Rectal smooth muscle tissue (tissue), 1 donor: ENCODE results near the gene KCTD10.
A peak's percentile ranks its signal among the peaks of the same experiment; 100 is the strongest.

Source experiments
- H3K27ac ChIP-seq: one replicate; pipeline ENCODE4 v1.7.0; 2013; ENCODE audit warnings: low read depth, low read length, inconsistent platforms
- H3K27me3 ChIP-seq: one replicate; pipeline ENCODE4 v1.7.0; 2013; ENCODE audit warnings: low read length; ENCODE audit not compliant: control insufficient read depth, insufficient read depth
- H3K36me3 ChIP-seq: one replicate; pipeline ENCODE4 v1.7.0; 2013; ENCODE audit warnings: low read length; ENCODE audit not compliant: control insufficient read depth, insufficient read depth
- H3K4me1 ChIP-seq: one replicate; pipeline ENCODE4 v1.7.0; 2013; ENCODE audit warnings: low read length; ENCODE audit not compliant: control insufficient read depth, insufficient read depth
- H3K4me3 ChIP-seq: one replicate; pipeline ENCODE4 v1.7.0; 2013; ENCODE audit warnings: low read length
- H3K9ac ChIP-seq: one replicate; pipeline ENCODE4 v1.7.0; 2013; ENCODE audit warnings: low read length

KCTD10 gene

DNA sequence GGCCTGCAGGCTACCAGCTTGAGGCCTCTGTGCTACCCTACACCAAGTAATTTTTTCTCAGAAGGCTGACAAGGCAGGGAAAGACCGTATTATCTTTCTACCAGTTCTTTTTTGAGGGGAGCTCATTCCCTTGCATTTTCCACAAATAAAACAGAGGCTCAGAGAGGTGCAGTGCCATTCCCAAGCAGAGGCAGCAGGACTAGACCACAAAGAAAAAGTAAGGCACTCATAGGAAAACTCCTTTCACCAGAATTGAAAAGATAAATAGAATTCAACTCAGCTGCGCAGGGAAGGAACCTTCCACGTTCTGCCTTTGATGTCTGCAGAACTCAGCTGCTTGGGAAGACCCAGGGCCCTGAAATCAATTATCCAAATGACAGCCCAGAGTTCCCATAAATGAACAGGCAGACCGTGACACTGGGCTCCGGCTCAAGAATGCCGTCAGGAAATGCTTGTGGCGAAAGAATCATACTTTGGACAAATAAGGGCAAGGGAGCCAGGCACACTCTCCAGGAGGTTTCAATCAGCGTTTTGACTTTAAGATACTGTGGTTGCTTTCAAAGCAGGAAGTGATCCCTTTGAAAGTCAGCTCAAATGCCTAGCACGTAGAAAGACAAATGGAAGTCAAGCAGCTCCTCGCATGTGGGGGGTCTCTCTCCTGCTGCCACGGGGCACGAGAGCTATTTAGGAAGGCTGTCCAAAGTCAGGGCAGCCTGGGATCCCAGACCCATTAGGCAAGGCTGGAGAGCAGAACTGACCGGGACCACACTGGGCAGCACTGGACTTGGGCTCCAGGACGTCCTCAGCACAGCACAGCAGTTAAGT lies 14.0 kb downstream of the KCTD10 start:
- H3K4me3 ChIP-seq, result peak overlapping the region; percentile 20
- H3K27ac ChIP-seq, result peak overlapping the region; percentile 97
- H3K36me3 ChIP-seq, result peaks cover 3% of the 10 kb centered on the region
- H3K9ac ChIP-seq, result peak overlapping the region; percentile 19
- no peaks in the 10 kb centered on the region for H3K27me3 ChIP-seq
- H3K4me1 ChIP-seq, result peaks cover 93% of the 10 kb centered on the region

DNA sequence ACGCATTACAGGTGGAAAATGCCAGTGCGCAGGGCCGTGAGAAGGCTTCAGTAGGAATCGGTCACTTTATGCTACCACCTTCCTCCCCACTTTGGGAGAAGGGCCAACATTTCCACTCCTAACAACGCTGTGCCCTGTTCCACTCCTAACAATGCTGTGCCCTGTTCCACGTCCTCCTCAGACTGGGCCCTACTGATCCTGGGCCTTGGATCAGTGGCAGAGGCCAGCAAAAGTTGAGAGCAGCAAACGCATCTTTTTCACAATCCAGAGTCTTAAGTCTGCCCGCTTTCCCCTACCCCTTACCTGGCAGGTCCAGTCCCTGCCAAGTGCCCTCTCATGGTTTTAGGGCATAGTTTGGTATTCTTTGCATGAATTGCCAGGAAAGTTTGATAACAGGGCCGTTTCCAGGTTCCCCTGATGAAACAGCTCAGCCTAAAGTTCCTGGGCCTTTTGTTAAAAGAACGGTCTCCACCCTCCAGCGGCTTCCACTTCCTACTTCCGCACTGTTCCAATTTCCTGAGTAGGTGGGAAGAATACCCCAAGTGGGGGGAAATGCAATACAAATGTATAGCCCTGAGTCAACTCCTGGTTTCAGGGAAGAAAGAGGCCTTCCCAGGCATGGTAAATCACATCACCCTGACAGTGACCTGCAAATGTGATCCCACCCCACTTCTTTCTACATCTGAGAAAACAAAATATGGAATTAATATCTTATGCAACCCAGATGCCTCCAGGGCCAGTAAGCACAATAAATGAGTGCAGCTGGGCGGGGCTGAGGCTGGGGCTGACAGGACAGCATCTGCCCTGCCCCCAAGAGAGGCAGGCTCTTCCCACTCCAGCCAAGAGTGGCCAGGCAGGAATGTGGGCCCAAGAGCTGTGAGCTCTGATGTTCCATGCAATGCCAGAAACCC lies 15.0 kb downstream of the KCTD10 start:
- peaks cover 95% of the 10 kb centered on the region for H3K4me1 ChIP-seq
- H3K36me3 ChIP-seq, result peaks cover 7% of the 10 kb centered on the region
- H3K27ac ChIP-seq, result peak overlapping the region; percentile 97

GRCh38 chr12:109461049-109461845 lies 15.9 kb downstream of the KCTD10 start:
- Histone ChIP-seq H3K27me3 (no peaks in the 10 kb centered on the region), H3K9ac (no peak overlapping the region), H3K36me3 (peaks cover 14% of the 10 kb centered on the region), H3K27ac (peak overlapping the region; percentile 97), H3K4me1 (peaks cover 95% of the 10 kb centered on the region), H3K4me3 (peak overlapping the region; percentile 31)

More for the DNA sequence above, 15.0 kb downstream of the KCTD10 start:
- peak overlapping the region; percentile 17 for H3K4me3 ChIP-seq
- H3K9ac ChIP-seq, result no peak overlapping the region
- H3K27me3 ChIP-seq, result no peaks in the 10 kb centered on the region

- Histone ChIP-seq H3K9ac (no peak overlapping the region), H3K4me1 (peaks cover 92% of the 10 kb centered on the region), H3K27me3 (no peaks in the 10 kb centered on the region), H3K27ac (peak overlapping the region; percentile 97), H3K4me3 (peak overlapping the region; percentile 31), H3K36me3 (peaks cover 21% of the 10 kb centered on the region)
Observed at GRCh38 chr12:109460538-109460937, 16.6 kb downstream of the KCTD10 start.

DNA sequence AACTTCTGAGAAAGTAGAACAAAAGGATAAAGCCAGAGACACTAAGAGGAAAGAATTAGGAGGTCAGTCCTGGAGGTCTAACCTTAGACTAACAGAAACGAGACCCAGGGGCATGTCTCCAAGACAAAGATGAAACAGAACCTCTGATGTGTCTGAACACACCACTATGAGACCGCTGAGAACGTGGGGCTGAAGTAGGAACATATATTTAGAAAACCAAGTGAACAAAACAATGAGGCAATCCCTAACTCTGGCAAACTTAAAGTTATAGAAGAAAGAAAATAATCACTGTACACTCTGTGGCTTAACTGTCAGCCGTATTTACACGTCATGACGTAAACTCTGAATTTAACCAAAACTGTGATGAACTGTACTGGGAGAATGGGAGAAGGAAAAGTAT lies 17.9 kb downstream of the KCTD10 start:
- Histone ChIP-seq H3K27ac (peak overlapping the region; percentile 97), H3K27me3 (no peaks in the 10 kb centered on the region), H3K36me3 (peaks cover 30% of the 10 kb centered on the region), H3K9ac (no peak overlapping the region), H3K4me1 (peaks cover 83% of the 10 kb centered on the region), H3K4me3 (no peak overlapping the region)

- peaks cover 79% of the 10 kb centered on the region for H3K4me1 ChIP-seq
- no peaks in the 10 kb centered on the region for H3K27me3 ChIP-seq
- peak overlapping the region; percentile 97 for H3K27ac ChIP-seq
- peaks cover 35% of the 10 kb centered on the region for H3K36me3 ChIP-seq
- no peak overlapping the region for H3K9ac ChIP-seq
- H3K4me3 ChIP-seq, result no peak overlapping the region
Observed at GRCh38 chr12:109458771-109459208, 18.3 kb downstream of the KCTD10 start.

DNA sequence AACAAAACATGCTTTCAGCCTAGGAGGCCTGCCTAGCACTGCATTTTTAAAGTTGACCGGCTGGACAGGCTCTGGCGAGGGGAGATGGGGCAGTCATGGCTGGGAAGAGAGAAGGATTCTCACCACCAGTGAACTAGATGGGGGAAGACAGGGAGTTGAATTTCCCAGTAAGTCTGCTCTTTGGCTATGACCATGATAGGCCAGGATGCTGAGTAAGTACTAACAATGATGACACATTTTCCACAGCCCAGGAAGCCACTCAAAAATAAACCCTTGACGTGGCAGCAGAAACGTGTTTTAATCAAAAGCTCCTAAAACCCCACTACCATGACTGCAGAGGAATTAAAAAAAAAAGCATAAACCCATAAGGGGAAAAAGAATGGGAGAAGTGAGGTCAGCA lies 19.0 kb downstream of the KCTD10 start:
- H3K27ac ChIP-seq, result peak overlapping the region; percentile 97
- H3K36me3 ChIP-seq, result peaks cover 37% of the 10 kb centered on the region
- no peak overlapping the region for H3K9ac ChIP-seq

GRCh38 chr12:109455706-109456105 lies 21.4 kb downstream of the KCTD10 start:
- Histone ChIP-seq H3K36me3 (peaks cover 44% of the 10 kb centered on the region), H3K4me3 (no peak overlapping the region), H3K27ac (peak overlapping the region; percentile 97), H3K4me1 (peaks cover 55% of the 10 kb centered on the region), H3K9ac (no peak overlapping the region), H3K27me3 (no peaks in the 10 kb centered on the region)

More for the DNA sequence above, 19.0 kb downstream of the KCTD10 start:
- H3K27me3 ChIP-seq, result no peaks in the 10 kb centered on the region
- H3K4me1 ChIP-seq, result peaks cover 72% of the 10 kb centered on the region
- no peak overlapping the region for H3K4me3 ChIP-seq

- Histone ChIP-seq H3K27ac (peak overlapping the region; percentile 29), H3K4me3 (no peak overlapping the region), H3K4me1 (peaks cover 24% of the 10 kb centered on the region), H3K9ac (no peak overlapping the region), H3K27me3 (no peaks in the 10 kb centered on the region), H3K36me3 (peaks cover 42% of the 10 kb centered on the region)
Observed at GRCh38 chr12:109452489-109452888, 24.6 kb downstream of the KCTD10 start.

DNA sequence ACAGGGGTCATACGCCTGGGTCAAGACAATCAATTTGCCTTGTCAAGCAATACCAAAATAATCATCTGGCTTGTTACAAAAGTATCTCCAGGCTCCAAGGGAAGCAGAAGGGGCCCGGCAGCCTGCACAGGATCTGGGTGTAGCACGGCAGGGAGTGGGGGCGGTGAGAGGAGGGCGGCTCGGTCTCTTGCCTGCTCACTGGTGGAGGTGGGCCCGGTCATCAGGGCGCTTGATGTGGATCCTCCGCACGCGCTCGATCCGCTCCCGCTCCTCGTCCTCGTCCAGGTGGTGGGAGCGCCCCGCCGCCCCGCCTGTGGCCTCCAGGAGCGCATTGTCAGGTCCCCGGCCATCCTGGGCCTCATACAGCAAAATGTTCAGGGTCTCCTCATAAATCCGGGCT lies 25.7 kb downstream of the KCTD10 start:
- Histone ChIP-seq H3K4me3 (no peak overlapping the region), H3K27ac (peak overlapping the region; percentile 29), H3K27me3 (no peaks in the 10 kb centered on the region), H3K36me3 (peaks cover 33% of the 10 kb centered on the region), H3K4me1 (peaks cover 14% of the 10 kb centered on the region), H3K9ac (no peak overlapping the region)

GRCh38 chr12:109450980-109451379 lies 26.1 kb downstream of the KCTD10 start:
- Histone ChIP-seq H3K27ac (peak overlapping the region; percentile 49), H3K9ac (no peak overlapping the region), H3K4me1 (peaks cover 13% of the 10 kb centered on the region), H3K27me3 (no peaks in the 10 kb centered on the region), H3K36me3 (peaks cover 30% of the 10 kb centered on the region), H3K4me3 (no peak overlapping the region)
